Peyer's patch (tissue), 4 donors: ENCODE measurements around the gene OPCML. TPM values are rescaled to one million over a fixed set of nuclear protein-coding genes. Genes with fewer than 3 reads are reported as not detected.

ENCODE experiments used
- DNase-seq, 3 donors: peaks; one replicate each; pipeline ENCODE4 v3.0.0-alpha.2; 2017 to 2019
- H3K27ac ChIP-seq, 4 donors: fragments of 200-600 bp; sonication (generic); one replicate each; pipeline ENCODE4 v1.5.1; 2016 to 2019
- H3K27me3 ChIP-seq, 2 donors: fragments of 200-600 bp; sonication (generic); one replicate each; pipeline ENCODE4 v1.5.1; 2019
- H3K36me3 ChIP-seq, 3 donors: fragments of 200-600 bp; sonication (generic); one replicate each; pipeline ENCODE4 v1.5.1; 2016 to 2019
- H3K4me1 ChIP-seq, 4 donors: fragments of 200-600 bp; sonication (generic); one replicate each; pipeline ENCODE4 v1.5.1; 2016 to 2019
- H3K4me3 ChIP-seq, 4 donors: fragments of 200-600 bp; sonication (generic); 1 replicate in 3 of 4; 2 replicates in 1 of 4; pipeline ENCODE4 v1.5.1; 2016 to 2019; ENCODE audit warnings: mild to moderate bottlenecking in 1 of 4
- H3K9me3 ChIP-seq, 4 donors: fragments of 200-600 bp; sonication (generic); one replicate each; pipeline ENCODE4 v1.5.1; 2016 to 2019; ENCODE audit warnings: mild to moderate bottlenecking in 1 of 4
- POLR2A ChIP-seq, 2 donors: fragments of 450-650 bp; IDR thresholded peaks; one replicate each; pipeline ENCODE4 v1.5.1; 2017; ENCODE audit warnings: antibody characterized with exemption in 2 of 2, mild to moderate bottlenecking in 2 of 2, moderate library complexity in 2 of 2
- total RNA-seq, 4 donors: library from RNA; depleted of rRNA; stranded (reverse); fragments of >200 nt; gene quantifications; one replicate each; pipeline ENCODE4 v1.1.0, GENCODE V29; 2016
- TF ChIP-seq, protein P1 (sequence below), 6 experiments: fragments of 450-650 bp in 4 of 6; fragments of 200-600 bp in 2 of 6; sonication (generic) in 1 of 6; IDR thresholded peaks; one replicate each; pipeline ENCODE4 v1.5.1; 2017 to 2019; ENCODE audit warnings: antibody characterized with exemption in 6 of 6, mild to moderate bottlenecking in 3 of 6, moderate library complexity in 1 of 6

OPCML gene
- total RNA-seq, 4 donors from 2014 or later, result not detected

DNA sequence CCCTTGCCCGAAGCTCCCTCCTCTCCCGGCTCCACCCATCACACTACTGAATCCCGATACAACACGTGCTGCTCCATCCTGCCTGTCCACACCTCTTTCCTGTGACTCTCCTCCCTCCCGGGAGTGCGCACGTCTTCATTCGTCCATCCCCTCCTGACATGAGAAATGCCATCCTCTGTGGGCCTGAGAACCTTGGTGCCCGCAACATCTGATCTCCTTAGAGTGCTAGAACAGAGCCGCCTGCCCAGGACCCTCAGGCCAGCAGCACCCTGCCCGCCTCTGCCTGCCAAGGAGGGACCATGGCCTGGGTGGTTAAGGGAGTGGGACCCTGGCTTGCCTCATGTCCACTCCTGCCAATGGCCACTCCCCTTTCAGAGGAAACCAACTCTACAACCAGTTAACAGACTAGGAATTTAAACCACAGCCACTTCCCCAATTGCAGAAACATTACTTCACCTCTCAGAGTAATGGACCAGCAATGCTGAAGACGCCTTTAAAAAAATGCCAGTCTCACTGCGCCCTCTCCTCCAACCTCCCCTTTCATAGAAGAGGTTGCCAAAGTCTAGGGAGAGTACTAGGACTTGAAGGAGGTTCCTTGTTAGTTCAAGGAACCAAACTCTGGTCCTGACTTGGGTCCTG, 466.3 kb downstream of the OPCML start:
- H3K4me3 ChIP-seq, result no peak overlapping the region
- no peaks in the 10 kb centered on the region for H3K27me3 ChIP-seq
- H3K9me3 ChIP-seq, result no peaks in the 10 kb centered on the region
- no peaks in the 10 kb centered on the region for H3K36me3 ChIP-seq
- TF ChIP-seq, protein P1, sequence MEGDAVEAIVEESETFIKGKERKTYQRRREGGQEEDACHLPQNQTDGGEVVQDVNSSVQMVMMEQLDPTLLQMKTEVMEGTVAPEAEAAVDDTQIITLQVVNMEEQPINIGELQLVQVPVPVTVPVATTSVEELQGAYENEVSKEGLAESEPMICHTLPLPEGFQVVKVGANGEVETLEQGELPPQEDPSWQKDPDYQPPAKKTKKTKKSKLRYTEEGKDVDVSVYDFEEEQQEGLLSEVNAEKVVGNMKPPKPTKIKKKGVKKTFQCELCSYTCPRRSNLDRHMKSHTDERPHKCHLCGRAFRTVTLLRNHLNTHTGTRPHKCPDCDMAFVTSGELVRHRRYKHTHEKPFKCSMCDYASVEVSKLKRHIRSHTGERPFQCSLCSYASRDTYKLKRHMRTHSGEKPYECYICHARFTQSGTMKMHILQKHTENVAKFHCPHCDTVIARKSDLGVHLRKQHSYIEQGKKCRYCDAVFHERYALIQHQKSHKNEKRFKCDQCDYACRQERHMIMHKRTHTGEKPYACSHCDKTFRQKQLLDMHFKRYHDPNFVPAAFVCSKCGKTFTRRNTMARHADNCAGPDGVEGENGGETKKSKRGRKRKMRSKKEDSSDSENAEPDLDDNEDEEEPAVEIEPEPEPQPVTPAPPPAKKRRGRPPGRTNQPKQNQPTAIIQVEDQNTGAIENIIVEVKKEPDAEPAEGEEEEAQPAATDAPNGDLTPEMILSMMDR (IDR thresholded peaks at IDR 0.05), result no peak
- TF ChIP-seq POLR2A (IDR thresholded peaks at IDR 0.05), result no peak
- H3K27ac ChIP-seq, result no peak overlapping the region
- no peak for DNase-seq
- H3K4me1 ChIP-seq, result peaks cover 0 to 11% (median 0%) of the 10 kb centered on the region in 4 donors

DNA sequence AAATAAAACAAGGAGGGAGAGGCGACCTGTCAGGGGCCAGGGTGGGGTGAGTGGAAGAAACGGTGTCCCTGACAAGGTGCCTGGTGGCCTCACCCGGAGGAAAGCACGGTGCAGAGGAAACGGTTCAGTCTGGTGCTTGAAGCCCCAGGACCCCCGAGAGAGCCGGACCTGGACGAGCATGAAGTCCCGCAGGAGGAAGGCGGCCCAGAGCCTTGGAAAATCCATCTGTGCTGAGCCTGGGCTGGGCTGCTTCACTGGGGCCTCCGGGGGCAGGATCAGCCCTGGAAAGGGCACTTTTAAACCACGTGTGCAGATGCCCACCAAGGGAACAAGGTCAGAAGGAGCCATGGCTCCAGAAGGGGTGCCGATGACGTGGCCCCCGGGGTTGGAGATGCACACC, 467.3 kb downstream of the OPCML start:
- TF ChIP-seq, protein P1 (IDR thresholded peaks at IDR 0.05), result no peak
- TF ChIP-seq POLR2A (IDR thresholded peaks at IDR 0.05), result no peak
- Histone ChIP-seq H3K36me3 (no peaks in the 10 kb centered on the region), H3K27ac (no peak overlapping the region), H3K4me3 (peak overlapping the region in 2 of 4 donors; percentile 52 to 58), H3K4me1 (peaks cover 0 to 11% (median 0%) of the 10 kb centered on the region in 4 donors), H3K9me3 (no peaks in the 10 kb centered on the region), H3K27me3 (no peaks in the 10 kb centered on the region)
- no peak for DNase-seq

DNA sequence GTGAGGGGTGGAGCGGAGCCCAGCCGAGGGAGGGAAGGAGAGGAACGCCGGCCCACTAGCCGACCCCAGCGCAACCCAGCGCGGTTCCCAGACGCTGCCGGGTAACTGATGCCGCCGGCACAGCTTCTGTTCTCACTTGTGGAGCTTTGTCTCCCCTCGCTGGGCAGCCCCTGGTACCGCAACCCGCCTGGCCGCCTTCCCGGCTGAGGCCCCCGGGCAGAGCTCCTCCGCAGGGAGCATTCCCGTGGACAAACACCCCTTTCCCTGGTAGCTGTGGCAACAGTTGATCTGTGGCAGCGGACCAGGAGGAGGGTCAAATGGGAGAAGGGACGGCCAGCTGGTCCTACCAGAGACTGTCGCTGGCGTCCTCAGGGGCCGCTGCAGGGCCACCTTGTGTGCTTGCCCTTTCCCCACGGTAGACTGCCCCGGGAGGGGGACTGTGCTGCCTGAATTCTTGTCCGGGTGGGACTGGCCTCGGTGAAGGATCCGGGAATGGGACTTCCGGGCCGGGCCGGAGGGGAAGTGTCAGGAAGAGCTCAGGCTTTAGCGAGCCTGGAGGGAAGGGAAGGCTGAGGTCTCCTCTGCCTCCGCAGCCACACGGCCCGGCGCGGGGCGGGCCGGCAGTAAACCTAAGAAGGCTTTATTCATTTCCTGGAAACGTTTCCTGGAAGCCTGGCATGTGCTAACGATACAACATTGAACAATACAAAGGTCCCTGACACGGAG, 468.0 kb downstream of the OPCML start:
- DNase-seq, result peak in 2 of 3 donors; percentile 61 to 73
- TF ChIP-seq POLR2A (IDR thresholded peaks at IDR 0.05), result no peak
- TF ChIP-seq, protein P1 (IDR thresholded peaks at IDR 0.05), result peak in 4 of 6 experiments; percentile 27 to 71 (median 66)

GRCh38 chr11:133058501-133058900, 473.8 kb downstream of the OPCML start:
- Histone ChIP-seq H3K27ac (no peak overlapping the region), H3K4me3 (no peak overlapping the region), H3K27me3 (no peaks in the 10 kb centered on the region), H3K4me1 (no peaks in the 10 kb centered on the region), H3K9me3 (no peaks in the 10 kb centered on the region), H3K36me3 (no peaks in the 10 kb centered on the region)
- DNase-seq, result no peak
- no peak for TF ChIP-seq POLR2A (IDR thresholded peaks at IDR 0.05)
- TF ChIP-seq, protein P1 (IDR thresholded peaks at IDR 0.05), result no peak

More for the DNA sequence above, 468.0 kb downstream of the OPCML start:
- Histone ChIP-seq H3K27ac (peak overlapping the region in 2 of 4 donors; percentile 11 to 24), H3K4me3 (peak overlapping the region; percentile 18 to 58 (median 36)), H3K4me1 (peaks cover 0 to 11% (median 0%) of the 10 kb centered on the region in 4 donors), H3K27me3 (no peaks in the 10 kb centered on the region), H3K9me3 (no peaks in the 10 kb centered on the region), H3K36me3 (no peaks in the 10 kb centered on the region)

GRCh38 chr11:133053124-133053776, 479.1 kb downstream of the OPCML start:
- Histone ChIP-seq H3K36me3 (no peaks in the 10 kb centered on the region), H3K4me1 (no peaks in the 10 kb centered on the region), H3K27ac (no peak overlapping the region), H3K27me3 (no peaks in the 10 kb centered on the region), H3K4me3 (no peak overlapping the region), H3K9me3 (no peaks in the 10 kb centered on the region)
- no peak for DNase-seq
- TF ChIP-seq POLR2A (IDR thresholded peaks at IDR 0.05), result no peak

DNA sequence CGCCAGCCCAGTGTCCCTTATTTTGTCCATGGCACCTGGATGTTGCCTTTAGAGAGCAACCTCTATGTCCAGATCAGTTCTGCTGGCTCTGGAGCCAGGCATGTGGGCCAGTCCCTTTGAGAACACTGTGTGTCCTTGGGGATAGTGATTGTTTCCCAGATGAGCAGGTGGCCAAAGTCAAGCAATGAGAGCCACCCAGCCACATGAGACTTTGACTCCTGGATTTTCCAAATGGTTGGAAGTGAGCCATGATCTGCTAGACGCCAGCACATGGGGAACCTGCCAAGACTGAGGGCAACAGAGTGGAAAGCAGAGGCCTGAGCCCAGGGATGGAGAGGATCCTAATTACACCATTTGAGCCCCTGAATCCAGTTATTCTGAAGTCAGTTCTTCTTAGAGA, 479.8 kb downstream of the OPCML start:
- no peak for DNase-seq
- no peak overlapping the region for H3K27ac ChIP-seq

More for the DNA sequence above, 479.8 kb downstream of the OPCML start:
- Histone ChIP-seq H3K4me3 (no peak overlapping the region), H3K9me3 (no peaks in the 10 kb centered on the region), H3K4me1 (no peaks in the 10 kb centered on the region), H3K27me3 (no peaks in the 10 kb centered on the region), H3K36me3 (no peaks in the 10 kb centered on the region)
- TF ChIP-seq, protein P1 (IDR thresholded peaks at IDR 0.05), result no peak
- TF ChIP-seq POLR2A (IDR thresholded peaks at IDR 0.05), result no peak
